HepG2 (cell line): ENCODE measurements around the gene GADD45GIP1. TPM values are rescaled to one million over a fixed set of nuclear protein-coding genes. Genes with fewer than 3 reads are reported as not detected.

Source experiments
- ATAC-seq: fragments of 200-7000 bp; cut with Tn5 transposase; 3 replicates; pipeline ENCODE4 v1.9.1; 2020; ENCODE audit warnings: mild to moderate bottlenecking, moderate library complexity
- BruUV-seq: library from RNA; stranded (reverse); fragments of 400-500 nt; replicated peaks from 2 replicates; lab custom pipeline; 2021; lab: Mats Ljungman, UMichigan
- CTCF ChIA-PET: fragments of 300-600 bp; formaldehyde crosslinking; extraction: SDS; loops from one replicate; lab custom pipeline; 2021; ENCODE audit warnings: low total read pairs, inconsistent platforms, low intra/inter-chr PET ratio; lab: Yijun Ruan, JAX
- POLR2A ChIA-PET: fragments of 350-600 bp; sonication (Branson Sonifier 250); formaldehyde crosslinking; loops from one replicate; lab custom pipeline; 2020; ENCODE audit warnings: antibody characterized with exemption, inconsistent platforms; lab: Yijun Ruan, JAX
- DNase-seq: peaks from one replicate; pipeline ENCODE4 v3.0.0-alpha.2; 2015; ENCODE audit warnings: low spot score
- FAIRE-seq: peaks from 3 replicates; lab custom pipeline; 2011; peaks lifted over from hg19 to GRCh38; lab: Jason Lieb, UNC
- H2AFZ ChIP-seq: one replicate; pipeline ENCODE4 v1.6.1; 2011; ENCODE audit warnings: low read length, inconsistent platforms
- H3K27ac ChIP-seq: fragments of 300-600 bp; 3 replicates; pipeline ENCODE4 v1.8.0; 2011; ENCODE audit warnings: mixed run types, mild to moderate bottlenecking, mixed read lengths, low read length, inconsistent platforms; ENCODE audit not compliant: insufficient read depth; ENCODE audit errors: extremely low read length
- H3K27me3 ChIP-seq, 2 experiments: fragments of 200-600 bp in 1 of 2; 2 replicates in 1 of 2; 3 replicates in 1 of 2; pipeline versions ENCODE4 v1.6.0 to v1.8.0; 2011; ENCODE audit warnings: low read length in 2 of 2, mild to moderate bottlenecking in 2 of 2, moderate library complexity in 2 of 2, inconsistent platforms in 1 of 2; ENCODE audit not compliant: insufficient read depth in 2 of 2, control insufficient read depth in 1 of 2
- H3K36me3 ChIP-seq, 2 experiments: fragments of 200-600 bp in 1 of 2; replicated peaks in 1 of 2; 2 replicates in 1 of 2; 3 replicates in 1 of 2; pipeline versions ENCODE4 v1.5.1 to v1.8.0; 2011; ENCODE audit warnings: low read length in 2 of 2, inconsistent platforms in 1 of 2; ENCODE audit not compliant: insufficient read depth in 2 of 2, control insufficient read depth in 1 of 2
- H3K4me1 ChIP-seq: 2 replicates; pipeline ENCODE4 v1.5.1; 2012; ENCODE audit warnings: low read length, inconsistent platforms; ENCODE audit not compliant: insufficient read depth
- H3K4me2 ChIP-seq: 2 replicates; pipeline ENCODE4 v1.6.0; 2011; ENCODE audit warnings: low read depth, low read length, inconsistent platforms
- H3K4me3 ChIP-seq, 3 experiments: fragments of 200-600 bp in 1 of 3; sonication (generic), shearing (Covaris generic) in 1 of 3; replicated peaks in 1 of 3; 2 replicates each; pipeline ENCODE4 v1.5.1; 2011 to 2016; ENCODE audit warnings: low read length in 3 of 3, inconsistent platforms in 2 of 3, low read depth in 2 of 3, mild to moderate bottlenecking in 2 of 3, control low read depth in 1 of 3, mixed read lengths in 1 of 3; ENCODE audit not compliant: insufficient read depth in 1 of 3
- H3K79me2 ChIP-seq: one replicate; pipeline ENCODE4 v1.6.1; 2011; ENCODE audit warnings: low read length, inconsistent platforms; ENCODE audit not compliant: insufficient read depth
- H3K9ac ChIP-seq: 2 replicates; pipeline ENCODE4 v1.6.0; 2011; ENCODE audit warnings: mild to moderate bottlenecking, low read depth, low read length, inconsistent platforms; ENCODE audit not compliant: insufficient read depth
- H3K9me3 ChIP-seq: 2 replicates; pipeline ENCODE4 v1.5.1; 2012; ENCODE audit warnings: mild to moderate bottlenecking, low read length
- H4K20me1 ChIP-seq: 2 replicates; pipeline ENCODE4 v1.6.0; 2011; ENCODE audit warnings: inconsistent platforms, mild to moderate bottlenecking, low read length, moderate library complexity; ENCODE audit not compliant: insufficient read depth
- AHDC1 ChIP-seq: sonication (generic); formaldehyde crosslinking; IDR thresholded peaks from 2 replicates; pipeline ENCODE4 v1.5.1; 2020; ENCODE audit warnings: mild to moderate bottlenecking, missing genetic modification reagents, borderline replicate concordance
- BHLHE40 ChIP-seq: IDR thresholded peaks from 2 replicates; pipeline ENCODE4 v1.6.1; 2011; ENCODE audit warnings: low read length, improper control_type of control experiment
- BRF2 ChIP-seq: sonication (generic); formaldehyde crosslinking; IDR thresholded peaks from 2 replicates; pipeline ENCODE4 v1.8.1; 2022; ENCODE audit warnings: mild to moderate bottlenecking, missing genetic modification reagents
- CREBL2 ChIP-seq: sonication (generic); formaldehyde crosslinking; IDR thresholded peaks from 2 replicates; pipeline ENCODE4 v1.8.1; 2023; ENCODE audit warnings: missing genetic modification reagents, mild to moderate bottlenecking, borderline replicate concordance
- KAT2B ChIP-seq: fragments of 150-350 bp; IDR thresholded peaks from 2 replicates; pipeline ENCODE4 v1.6.1; 2014; ENCODE audit warnings: low read depth, low read length, borderline replicate concordance
- LRRFIP1 ChIP-seq: sonication (generic); formaldehyde crosslinking; conservative IDR thresholded peaks from 2 replicates; pipeline ENCODE4 v1.4.0; 2020; ENCODE audit warnings: missing genetic modification reagents
- NCOA2 ChIP-seq: sonication (generic); formaldehyde crosslinking; IDR thresholded peaks from 2 replicates; pipeline ENCODE4 v1.8.0; 2022; ENCODE audit warnings: inconsistent platforms
- RFX1 ChIP-seq: fragments of 450-650 bp; IDR thresholded peaks from 2 replicates; pipeline ENCODE4 v1.6.1; 2017
- SRSF4 ChIP-seq: fragments of 200-400 bp; formaldehyde crosslinking; IDR thresholded peaks from one replicate; pipeline ENCODE4 v1.6.1; 2018; ENCODE audit warnings: mild to moderate bottlenecking, low read depth, low read length, moderate library complexity; ENCODE audit not compliant: poor library complexity, severe bottlenecking
- TOPORS ChIP-seq: sonication (generic); formaldehyde crosslinking; IDR thresholded peaks from 2 replicates; pipeline ENCODE4 v1.8.0; 2023; ENCODE audit warnings: mild to moderate bottlenecking, missing genetic modification reagents
- ZNF136 ChIP-seq: sonication (generic); formaldehyde crosslinking; IDR thresholded peaks from 2 replicates; pipeline ENCODE4 v1.8.1; 2022; ENCODE audit warnings: low read depth, mild to moderate bottlenecking, moderate library complexity, missing genetic modification reagents
- ZNF205 ChIP-seq: IDR thresholded peaks from 2 replicates; pipeline ENCODE4 v1.6.1; 2018; ENCODE audit warnings: missing biosample characterization, missing genetic modification reagents
- ZNF576 ChIP-seq: sonication (generic); formaldehyde crosslinking; IDR thresholded peaks from 2 replicates; pipeline ENCODE4 v1.4.0; 2020; ENCODE audit warnings: mild to moderate bottlenecking, missing genetic modification reagents
- ZNF672 ChIP-seq: sonication (generic); formaldehyde crosslinking; IDR thresholded peaks from 2 replicates; pipeline ENCODE4 v1.8.1; 2022; ENCODE audit warnings: missing genetic modification reagents
- ZNF790 ChIP-seq: sonication (generic); formaldehyde crosslinking; IDR thresholded peaks from 2 replicates; pipeline ENCODE4 v1.8.0; 2022; ENCODE audit warnings: missing genetic modification reagents, mild to moderate bottlenecking, borderline replicate concordance
- WGBS: methylation state at CpG from one replicate; pipeline ENCODE4 v1.1.6; 2017; ENCODE audit warnings: low lambda C conversion rate; 5-methylcytosine and 5-hydroxymethylcytosine counted together
- in situ Hi-C: cut with HindIII; loops from 2 replicates; pipeline ENCODE4 v1.10.0; 2017; ENCODE audit warnings: low pct_unique_long_range_greater_than_20kb; ENCODE audit not compliant: extremely low pct_ligation_motif_present
- intact Hi-C: fragments of 100-400 bp; cut with micrococcal nuclease; formaldehyde crosslinking; loops from one replicate; pipeline ENCODE4 v1.10.0; 2022; ENCODE audit not compliant: unreplicated experiment
- polyA plus RNA-seq, 8 experiments: library from polyadenylated mRNA; depleted of rRNA in 3 of 8; stranded (reverse) in 7 of 8; unstranded in 1 of 8; fragments of >200 nt; fragmentation: Illumina TruSeq in 4 of 8; extraction: Trizol in 4 of 8; gene quantifications; 2 replicates each; pipeline versions ENCODE4 v1.2.1 to v1.2.3, GENCODE V29; 2011 to 2016; ENCODE audit warnings: low read depth in 4 of 8, missing spikeins in 1 of 8, mixed read lengths in 1 of 8; ENCODE audit not compliant: insufficient read depth in 1 of 8
- total RNA-seq, 5 experiments: library from RNA; depleted of rRNA; stranded (reverse); fragments of >200 nt; fragmentation: Illumina TruSeq; extraction: Trizol; gene quantifications; 2 replicates each; pipeline ENCODE4 v1.2.3, GENCODE V29; 2016; ENCODE audit warnings: low read depth in 1 of 5

The GADD45GIP1 gene
- total and polyA plus RNA-seq, 2 of the 13 experiments (the other 11 are each of a cell fraction or from before 2014, with no cell fraction given), result 24.6 to 30.7 TPM

- WGBS, result 79% methylated on average over 5 of the region's 5 CpGs
- H2AFZ ChIP-seq, result no peak overlapping the region
- POLR2A ChIA-PET, result interaction anchor here (0.6 kb wide), 1 partner anchor 63 kb away, joined by 3 read pairs; no protein-coding TSS in a partner anchor
- no TSS peak for BruUV-seq
- CTCF ChIA-PET, result no interaction called here
- no peaks in the 10 kb centered on the region for H3K79me2 ChIP-seq
- no peaks in the 10 kb centered on the region for H3K9me3 ChIP-seq
- H3K27ac ChIP-seq, result no peak overlapping the region
- ATAC-seq (no peak), FAIRE-seq (no peak), DNase-seq (no peak)
- TF ChIP-seq SRSF4 (no peak), ZNF576 (CRISPR knock-in tag) (no peak), BHLHE40 (no peak), BRF2 (CRISPR knock-in tag) (no peak), CREBL2 (CRISPR knock-in tag) (no peak), ZNF790 (no peak), RFX1 (no peak), KAT2B (no peak), ZNF136 (CRISPR knock-in tag) (no peak), LRRFIP1 (no peak), TOPORS (CRISPR knock-in tag) (no peak), NCOA2 (CRISPR knock-in tag) (no peak), AHDC1 (CRISPR knock-in tag) (no peak), ZNF672 (no peak), ZNF205 (CRISPR knock-in tag) (no peak)
- H3K27me3 ChIP-seq, result no peaks in the 10 kb centered on the region
- no peaks in the 10 kb centered on the region for H4K20me1 ChIP-seq
- H3K4me2 ChIP-seq, result no peak overlapping the region
- no peak overlapping the region for H3K4me3 ChIP-seq
- in situ Hi-C loops, result no loop called here
- no peak overlapping the region for H3K9ac ChIP-seq
- H3K36me3 ChIP-seq, result no peaks in the 10 kb centered on the region
- intact Hi-C loops, result no loop called here
- peaks cover 36% of the 10 kb centered on the region for H3K4me1 ChIP-seq
Observed at GRCh38 chr19:12991296-12991695, 34.3 kb upstream of the GADD45GIP1 start.
